Measurements from ENCODE around the gene HOXD4. TPM values are rescaled to one million over a fixed set of nuclear protein-coding genes. Genes with fewer than 3 reads are reported as not detected.

HOXD4 gene
- total and polyA plus RNA-seq, 8 donors = 0.17 to 0.99 (median 0.68) TPM

GRCh38 chr2:176150584-176151441, 537 bp upstream of the HOXD4 start:
- H3K4me1 ChIP-seq = no peaks in the 10 kb centered on the region
- no peaks in the 10 kb centered on the region for H3K9me3 ChIP-seq
- no peak for TF ChIP-seq CTCF (IDR thresholded peaks at IDR 0.05)
- H3K36me3 ChIP-seq = no peaks in the 10 kb centered on the region
- peaks cover 98 to 100% of the 10 kb centered on the region in 2 donors for H3K27me3 ChIP-seq
- DNase-seq (no peak), ATAC-seq (no peak)
- intact Hi-C loops (cut with DNase I) = no loop called here
- no peak overlapping the region for H3K27ac ChIP-seq
- H3K4me3 ChIP-seq = no peak overlapping the region

GRCh38 chr2:176152350-176153181, 1.2 kb downstream of the HOXD4 start:
- H3K4me1 ChIP-seq = no peaks in the 10 kb centered on the region
- no peak overlapping the region for H3K27ac ChIP-seq
- DNase-seq = no peak
- H3K27me3 ChIP-seq = peaks cover 98 to 100% of the 10 kb centered on the region in 2 donors
- ATAC-seq = no peak
- no peak overlapping the region for H3K4me3 ChIP-seq
- H3K9me3 ChIP-seq = no peaks in the 10 kb centered on the region
- H3K36me3 ChIP-seq = no peaks in the 10 kb centered on the region
- TF ChIP-seq CTCF (IDR thresholded peaks at IDR 0.05) = no peak
- intact Hi-C loops (cut with DNase I) = no loop called here

- Histone ChIP-seq H3K27ac (no peak overlapping the region), H3K36me3 (no peaks in the 10 kb centered on the region), H3K9me3 (no peaks in the 10 kb centered on the region), H3K27me3 (peaks cover 98 to 100% of the 10 kb centered on the region in 2 donors), H3K4me1 (peaks cover 0 to 3% of the 10 kb centered on the region in 2 donors), H3K4me3 (no peak overlapping the region)
- TF ChIP-seq CTCF (IDR thresholded peaks at IDR 0.05) = no peak
- ATAC-seq (no peak), DNase-seq (no peak)
- intact Hi-C loops (cut with DNase I) = no loop called here
These were observed 3.4 kb downstream of the HOXD4 start for GRCh38 chr2:176154576-176155252.

GRCh38 chr2:176155356-176156044, 4.2 kb downstream of the HOXD4 start:
- ATAC-seq (no peak), DNase-seq (no peak)
- H3K27ac ChIP-seq = no peak overlapping the region
- H3K4me3 ChIP-seq = no peak overlapping the region
- no peak for TF ChIP-seq CTCF (IDR thresholded peaks at IDR 0.05)
- H3K27me3 ChIP-seq = peaks cover 98 to 100% of the 10 kb centered on the region in 2 donors
- H3K9me3 ChIP-seq = no peaks in the 10 kb centered on the region
- no peaks in the 10 kb centered on the region for H3K36me3 ChIP-seq
- intact Hi-C loops (cut with DNase I) = no loop called here
- H3K4me1 ChIP-seq = peaks cover 0 to 10% of the 10 kb centered on the region in 2 donors
